HCT116 (cell line): ENCODE results near the gene CRHR2. TPM values are rescaled to one million over a fixed set of nuclear protein-coding genes. Genes with fewer than 3 reads are reported as not detected.

ENCODE experiments used
- ATAC-seq: fragments of 200-7000 bp; cut with Tn5 transposase; 2 replicates; pipeline ENCODE4 v1.9.1; 2020; ENCODE audit warnings: mild to moderate bottlenecking, moderate library complexity
- BruUV-seq: library from RNA; stranded (reverse); fragments of 400-500 nt; replicated peaks from 2 replicates; lab custom pipeline; 2021; lab: Mats Ljungman, UMichigan
- CTCF ChIA-PET: fragments of 300-600 bp; sonication (Branson Sonifier 250); formaldehyde crosslinking; loops from one replicate; lab custom pipeline; 2021; ENCODE audit warnings: antibody characterized with exemption; lab: Charles Lee
- POLR2A ChIA-PET: fragments of 300-600, 350-600 bp; sonication (Branson Sonifier 250); formaldehyde crosslinking; loops from one replicate; lab custom pipeline; 2021; ENCODE audit warnings: antibody characterized with exemption; lab: Charles Lee
- RAD21 ChIA-PET, 2 experiments: fragments of 300-600 bp; sonication (Branson Sonifier 250); formaldehyde crosslinking; loops; one replicate each; lab custom pipeline; 2023; ENCODE audit warnings: low total read pairs in 2 of 2; ENCODE audit not compliant: uncharacterized antibody in 2 of 2, unreplicated experiment in 2 of 2, low non-redundant PET in 1 of 2; lab: Charles Lee
- DNase-seq: peaks from one replicate; pipeline ENCODE4 v3.0.0-alpha.2; 2010; ENCODE audit warnings: low read depth, low spot score
- H2AFZ ChIP-seq: fragments of 200-600 bp; shearing (Covaris generic), sonication (generic); 2 replicates; pipeline ENCODE4 v1.6.1; 2017; ENCODE audit warnings: low read depth, mixed run types, mixed read lengths, antibody characterized with exemption, low read length; ENCODE audit not compliant: poor library complexity, severe bottlenecking
- H3K27ac ChIP-seq: 2 replicates; pipeline ENCODE4 v1.5.1; 2012; ENCODE audit warnings: low read depth, low read length
- H3K27me3 ChIP-seq: fragments of 200-600 bp; sonication (generic); 2 replicates; pipeline ENCODE4 v1.6.1; 2016; ENCODE audit warnings: mixed run types, low read length, mixed read lengths; ENCODE audit not compliant: insufficient read depth
- H3K36me3 ChIP-seq, 2 experiments: fragments of 200-500 bp in 1 of 2; fragments of 200-600 bp in 1 of 2; sonication (Bioruptor generic) in 1 of 2; sonication (generic) in 1 of 2; 2 replicates each; pipeline versions ENCODE4 v1.5.1 to v1.6.1; 2014 to 2016; ENCODE audit warnings: low read length in 2 of 2, inconsistent platforms in 1 of 2, mixed read lengths in 1 of 2, mixed run types in 1 of 2; ENCODE audit not compliant: insufficient read depth in 2 of 2, control insufficient read depth in 1 of 2
- H3K4me1 ChIP-seq, 2 experiments: fragments of 200-600 bp in 1 of 2; sonication (generic) in 1 of 2; 2 replicates each; pipeline versions ENCODE4 v1.5.1 to v1.6.1; 2012 to 2017; ENCODE audit warnings: low read length in 2 of 2, inconsistent platforms in 1 of 2, mild to moderate bottlenecking in 1 of 2, mixed read lengths in 1 of 2, mixed run types in 1 of 2, moderate library complexity in 1 of 2; ENCODE audit not compliant: insufficient read depth in 2 of 2, control insufficient read depth in 1 of 2
- H3K4me2 ChIP-seq: fragments of 200-600 bp; sonication (generic); 2 replicates; pipeline ENCODE4 v1.6.1; 2017; ENCODE audit warnings: mixed run types, low read length, mixed read lengths
- H3K4me3 ChIP-seq, 2 experiments: fragments of 200-600 bp in 1 of 2; sonication (generic) in 1 of 2; replicated peaks in 1 of 2; 2 replicates each; pipeline ENCODE4 v1.5.1; 2011 to 2016; ENCODE audit warnings: low read length in 2 of 2, control low read depth in 1 of 2, low read depth in 1 of 2, mild to moderate bottlenecking in 1 of 2, mixed read lengths in 1 of 2, mixed run types in 1 of 2
- H3K79me2 ChIP-seq: fragments of 200-600 bp; sonication (generic); 2 replicates; pipeline ENCODE4 v1.6.1; 2017; ENCODE audit warnings: mild to moderate bottlenecking, mixed run types, low read length, moderate library complexity, mixed read lengths; ENCODE audit not compliant: insufficient read depth
- H3K9ac ChIP-seq: fragments of 200-600 bp; sonication (generic); 2 replicates; pipeline ENCODE4 v1.6.1; 2016; ENCODE audit warnings: low read length, mixed read lengths
- H3K9me2 ChIP-seq: fragments of 200-600 bp; sonication (generic), shearing (Covaris generic); 2 replicates; pipeline ENCODE4 v1.6.1; 2017; ENCODE audit warnings: mixed run types, mild to moderate bottlenecking, moderate library complexity; ENCODE audit not compliant: insufficient read depth
- H3K9me3 ChIP-seq, 2 experiments: fragments of 200-500 bp in 1 of 2; fragments of 200-600 bp in 1 of 2; sonication (Bioruptor generic) in 1 of 2; sonication (generic) in 1 of 2; 2 replicates each; pipeline ENCODE4 v1.6.1; 2014 to 2017; ENCODE audit warnings: low read length in 2 of 2, mixed read lengths in 2 of 2, inconsistent platforms in 1 of 2, low read depth in 1 of 2, mild to moderate bottlenecking in 1 of 2, mixed run types in 1 of 2, moderate library complexity in 1 of 2; ENCODE audit not compliant: control insufficient read depth in 1 of 2, insufficient read depth in 1 of 2
- H4K20me1 ChIP-seq: fragments of 200-600 bp; sonication (generic), shearing (Covaris generic); 2 replicates; pipeline ENCODE4 v1.6.1; 2017; ENCODE audit warnings: mixed run types, mild to moderate bottlenecking, moderate library complexity; ENCODE audit not compliant: insufficient read depth
- CEBPB ChIP-seq: IDR thresholded peaks from 2 replicates; pipeline ENCODE4 v1.6.1; 2012; ENCODE audit warnings: low read depth
- EGR1 ChIP-seq: IDR thresholded peaks from 2 replicates; pipeline ENCODE4 v1.6.1; 2012; ENCODE audit warnings: low read depth
- ELF1 ChIP-seq: IDR thresholded peaks from 2 replicates; pipeline ENCODE4 v1.6.1; 2012; ENCODE audit warnings: low read depth, borderline replicate concordance
- EZH2 ChIP-seq: fragments of 200-600 bp; sonication (generic); IDR thresholded peaks from 2 replicates; pipeline ENCODE4 v1.6.1; 2017; ENCODE audit warnings: antibody characterized with exemption, mixed run types
- EZH2phosphoT487 ChIP-seq: fragments of 200-600 bp; IDR thresholded peaks from 2 replicates; pipeline ENCODE4 v1.6.1; 2018; ENCODE audit warnings: antibody characterized with exemption, borderline replicate concordance
- FOSL1 ChIP-seq: IDR thresholded peaks from 2 replicates; pipeline ENCODE4 v1.6.1; 2012; ENCODE audit warnings: low read depth
- JUND ChIP-seq: IDR thresholded peaks from 2 replicates; pipeline ENCODE4 v1.6.1; 2012
- POLR2AphosphoS5 ChIP-seq: IDR thresholded peaks from 2 replicates; pipeline ENCODE4 v1.6.1; 2011; ENCODE audit warnings: mild to moderate bottlenecking, low read depth, low read length, moderate library complexity
- SIN3A ChIP-seq: IDR thresholded peaks from 2 replicates; pipeline ENCODE4 v1.6.1; 2012; ENCODE audit warnings: low read depth
- YY1 ChIP-seq: IDR thresholded peaks from 2 replicates; pipeline ENCODE4 v1.6.1; 2011; ENCODE audit warnings: low read length, low read depth, moderate library complexity, mild to moderate bottlenecking; ENCODE audit not compliant: insufficient replicate concordance; ENCODE audit errors: extremely low read depth
- ZFX ChIP-seq: fragments of 450-650 bp; IDR thresholded peaks from 2 replicates; pipeline ENCODE4 v1.6.1; 2017
- ZNF274 ChIP-seq: fragments of 200-500 bp; sonication (Bioruptor generic); IDR thresholded peaks from 2 replicates; pipeline ENCODE4 v1.6.1; 2014; ENCODE audit warnings: mild to moderate bottlenecking, low read depth, low read length, inconsistent platforms
- intact Hi-C: fragments of 100-400 bp; cut with micrococcal nuclease; formaldehyde crosslinking; loops from 2 replicates; pipeline ENCODE4 v1.10.0; 2022
- total RNA-seq: library from RNA; stranded (reverse); gene quantifications from one replicate; pipeline ENCODE4 v1.2.1, GENCODE V29; 2021; ENCODE audit not compliant: unreplicated experiment
- TF ChIP-seq, protein P1 (sequence below): IDR thresholded peaks from 2 replicates; pipeline ENCODE4 v1.6.1; 2012; ENCODE audit warnings: low read depth

CRHR2 gene
- total RNA-seq, 1 experiment from 2014 or later = not detected

DNA sequence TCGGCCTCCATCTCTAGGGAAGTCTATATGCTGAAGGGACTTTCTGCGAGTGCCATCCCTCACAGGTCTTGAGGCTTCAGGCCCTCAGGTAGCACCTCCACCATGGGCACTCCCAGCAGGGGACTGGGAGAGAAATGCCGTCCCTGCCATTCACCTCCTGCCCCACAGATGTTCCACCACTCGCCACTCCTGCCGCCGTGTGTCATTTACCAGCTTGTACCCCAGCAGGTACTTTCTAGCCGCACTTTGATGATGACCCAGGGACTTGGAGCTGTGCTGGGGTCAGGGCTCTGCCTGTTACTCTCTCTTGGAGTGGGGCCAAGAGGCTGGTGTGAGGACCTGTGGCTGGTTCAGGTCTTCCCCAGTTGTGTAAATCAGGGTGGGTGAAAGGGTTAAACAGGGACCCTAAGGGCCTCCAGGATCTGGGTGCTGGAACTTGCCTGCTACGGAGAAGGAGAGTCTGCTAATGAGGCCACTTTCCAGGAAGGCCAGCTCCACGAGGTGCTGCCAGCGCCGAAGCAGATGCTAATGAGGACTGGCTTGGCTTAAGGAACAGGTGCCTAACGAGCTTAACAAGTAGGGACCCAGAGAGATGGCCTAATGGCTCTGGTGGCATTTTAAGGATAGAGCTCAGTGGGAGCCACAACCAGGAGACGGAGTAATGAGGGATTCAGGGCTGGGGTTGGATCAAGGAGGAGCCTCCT lies 32.4 kb downstream of the CRHR2 start:
- no peaks in the 10 kb centered on the region for H3K79me2 ChIP-seq
- no TSS peak for BruUV-seq
- H3K27ac ChIP-seq = no peak overlapping the region
- intact Hi-C loops = no loop called here
- no peak overlapping the region for H2AFZ ChIP-seq
- no peak overlapping the region for H3K9ac ChIP-seq
- no peak overlapping the region for H3K4me3 ChIP-seq
- H3K9me3 ChIP-seq = no peaks in the 10 kb centered on the region
- no peak for DNase-seq
- H3K4me2 ChIP-seq = no peak overlapping the region
- POLR2A ChIA-PET = no interaction called here
- CTCF ChIA-PET = no interaction called here
- H3K9me2 ChIP-seq = no peaks in the 10 kb centered on the region
- H3K4me1 ChIP-seq = no peaks in the 10 kb centered on the region
- TF ChIP-seq, protein P1, sequence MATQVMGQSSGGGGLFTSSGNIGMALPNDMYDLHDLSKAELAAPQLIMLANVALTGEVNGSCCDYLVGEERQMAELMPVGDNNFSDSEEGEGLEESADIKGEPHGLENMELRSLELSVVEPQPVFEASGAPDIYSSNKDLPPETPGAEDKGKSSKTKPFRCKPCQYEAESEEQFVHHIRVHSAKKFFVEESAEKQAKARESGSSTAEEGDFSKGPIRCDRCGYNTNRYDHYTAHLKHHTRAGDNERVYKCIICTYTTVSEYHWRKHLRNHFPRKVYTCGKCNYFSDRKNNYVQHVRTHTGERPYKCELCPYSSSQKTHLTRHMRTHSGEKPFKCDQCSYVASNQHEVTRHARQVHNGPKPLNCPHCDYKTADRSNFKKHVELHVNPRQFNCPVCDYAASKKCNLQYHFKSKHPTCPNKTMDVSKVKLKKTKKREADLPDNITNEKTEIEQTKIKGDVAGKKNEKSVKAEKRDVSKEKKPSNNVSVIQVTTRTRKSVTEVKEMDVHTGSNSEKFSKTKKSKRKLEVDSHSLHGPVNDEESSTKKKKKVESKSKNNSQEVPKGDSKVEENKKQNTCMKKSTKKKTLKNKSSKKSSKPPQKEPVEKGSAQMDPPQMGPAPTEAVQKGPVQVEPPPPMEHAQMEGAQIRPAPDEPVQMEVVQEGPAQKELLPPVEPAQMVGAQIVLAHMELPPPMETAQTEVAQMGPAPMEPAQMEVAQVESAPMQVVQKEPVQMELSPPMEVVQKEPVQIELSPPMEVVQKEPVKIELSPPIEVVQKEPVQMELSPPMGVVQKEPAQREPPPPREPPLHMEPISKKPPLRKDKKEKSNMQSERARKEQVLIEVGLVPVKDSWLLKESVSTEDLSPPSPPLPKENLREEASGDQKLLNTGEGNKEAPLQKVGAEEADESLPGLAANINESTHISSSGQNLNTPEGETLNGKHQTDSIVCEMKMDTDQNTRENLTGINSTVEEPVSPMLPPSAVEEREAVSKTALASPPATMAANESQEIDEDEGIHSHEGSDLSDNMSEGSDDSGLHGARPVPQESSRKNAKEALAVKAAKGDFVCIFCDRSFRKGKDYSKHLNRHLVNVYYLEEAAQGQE = no peak
- TF ChIP-seq FOSL1 (no peak), EGR1 (no peak), EZH2phosphoT487 (no peak), JUND (no peak), ELF1 (no peak), EZH2 (no peak), ZNF274 (no peak), CEBPB (no peak), POLR2AphosphoS5 (no peak), ZFX (no peak), SIN3A (no peak), YY1 (no peak)
- H4K20me1 ChIP-seq = no peaks in the 10 kb centered on the region
- peaks cover 0 to 2% of the 10 kb centered on the region in 2 experiments; a peak in 2 of 4 replicates for H3K36me3 ChIP-seq
- H3K27me3 ChIP-seq = no peaks in the 10 kb centered on the region
- no peak for ATAC-seq
- RAD21 ChIA-PET = no interaction called here
